ENCODE data around the gene HTT.

DNA sequence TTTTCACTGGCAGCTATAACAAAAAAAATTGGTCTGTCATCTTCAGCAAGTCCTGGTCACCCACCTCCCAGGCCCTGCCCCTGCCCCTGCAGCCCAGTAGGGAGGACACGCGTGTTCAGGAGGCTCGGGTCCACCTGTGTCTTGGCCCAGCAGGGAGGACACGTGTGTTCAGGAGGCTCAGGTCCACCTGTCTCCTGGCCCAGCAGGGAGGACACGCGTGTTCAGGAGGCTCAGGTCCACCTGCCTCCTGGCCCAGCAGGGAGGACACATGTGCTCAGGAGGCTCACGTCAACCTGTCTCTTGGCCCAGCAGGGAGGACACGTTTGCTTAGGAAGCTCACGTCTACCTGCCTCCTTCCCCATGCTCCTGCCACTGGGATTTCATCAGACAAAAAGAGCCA lies 45.0 kb upstream of the HTT start:
- TF ChIP-seq, protein P1, sequence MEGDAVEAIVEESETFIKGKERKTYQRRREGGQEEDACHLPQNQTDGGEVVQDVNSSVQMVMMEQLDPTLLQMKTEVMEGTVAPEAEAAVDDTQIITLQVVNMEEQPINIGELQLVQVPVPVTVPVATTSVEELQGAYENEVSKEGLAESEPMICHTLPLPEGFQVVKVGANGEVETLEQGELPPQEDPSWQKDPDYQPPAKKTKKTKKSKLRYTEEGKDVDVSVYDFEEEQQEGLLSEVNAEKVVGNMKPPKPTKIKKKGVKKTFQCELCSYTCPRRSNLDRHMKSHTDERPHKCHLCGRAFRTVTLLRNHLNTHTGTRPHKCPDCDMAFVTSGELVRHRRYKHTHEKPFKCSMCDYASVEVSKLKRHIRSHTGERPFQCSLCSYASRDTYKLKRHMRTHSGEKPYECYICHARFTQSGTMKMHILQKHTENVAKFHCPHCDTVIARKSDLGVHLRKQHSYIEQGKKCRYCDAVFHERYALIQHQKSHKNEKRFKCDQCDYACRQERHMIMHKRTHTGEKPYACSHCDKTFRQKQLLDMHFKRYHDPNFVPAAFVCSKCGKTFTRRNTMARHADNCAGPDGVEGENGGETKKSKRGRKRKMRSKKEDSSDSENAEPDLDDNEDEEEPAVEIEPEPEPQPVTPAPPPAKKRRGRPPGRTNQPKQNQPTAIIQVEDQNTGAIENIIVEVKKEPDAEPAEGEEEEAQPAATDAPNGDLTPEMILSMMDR (IDR thresholded peaks at IDR 0.05) = no peak
- TF ChIP-seq POLR2AphosphoS5 (IDR thresholded peaks at IDR 0.05) (no peak), POLR2A (IDR thresholded peaks at IDR 0.05) (no peak)
